A673 (cell line): ENCODE measurements around the gene DNAH8. TPM values are rescaled to one million over a fixed set of nuclear protein-coding genes. Genes with fewer than 3 reads are reported as not detected.

Experiments
- BruUV-seq: library from RNA; stranded (reverse); fragments of 400-500 nt; replicated peaks from 2 replicates; lab custom pipeline; 2021; lab: Mats Ljungman, UMichigan
- CTCF ChIA-PET: fragments of 300-600 bp; sonication (Branson Sonifier 250); formaldehyde crosslinking; loops from one replicate; lab custom pipeline; 2022; ENCODE audit warnings: antibody characterized with exemption; lab: Charles Lee
- POLR2A ChIA-PET: fragments of 300-600 bp; sonication (Branson Sonifier 250); formaldehyde crosslinking; loops from one replicate; lab custom pipeline; 2022; ENCODE audit warnings: antibody characterized with exemption; ENCODE audit not compliant: low non-redundant PET; lab: Charles Lee
- DNase-seq: peaks from one replicate; pipeline ENCODE4 v3.0.0-alpha.2; 2015; ENCODE audit warnings: low spot score
- H3K27ac ChIP-seq: fragments of 200-600 bp; sonication (generic); 2 replicates; pipeline ENCODE4 v1.5.1; 2016; ENCODE audit warnings: mixed run types, low read depth, mild to moderate bottlenecking, mixed read lengths, antibody characterized with exemption, low read length; ENCODE audit not compliant: poor library complexity, severe bottlenecking
- H3K27me3 ChIP-seq: fragments of 200-600 bp; sonication (generic); replicated peaks from 2 replicates; pipeline ENCODE4 v1.6.1; 2017; ENCODE audit warnings: mixed run types, low read depth, mild to moderate bottlenecking, mixed read lengths, antibody characterized with exemption, low read length; ENCODE audit not compliant: insufficient read depth, poor library complexity
- H3K36me3 ChIP-seq: fragments of 200-600 bp; sonication (generic); 2 replicates; pipeline ENCODE4 v1.6.1; 2016; ENCODE audit warnings: mixed run types, mild to moderate bottlenecking, mixed read lengths, antibody characterized with exemption, low read length; ENCODE audit not compliant: insufficient read depth, poor library complexity, severe bottlenecking
- H3K4me1 ChIP-seq: fragments of 200-600 bp; sonication (generic); 2 replicates; pipeline ENCODE4 v1.6.1; 2017; ENCODE audit warnings: mixed run types, mild to moderate bottlenecking, mixed read lengths, antibody characterized with exemption, low read length; ENCODE audit not compliant: insufficient read depth, poor library complexity, severe bottlenecking
- H3K4me3 ChIP-seq: fragments of 200-600 bp; sonication (generic); 2 replicates; pipeline ENCODE4 v1.5.1; 2016; ENCODE audit warnings: low read depth, mixed run types, mild to moderate bottlenecking, mixed read lengths, low read length; ENCODE audit not compliant: poor library complexity, severe bottlenecking
- H3K9me3 ChIP-seq: fragments of 200-600 bp; sonication (generic); 2 replicates; pipeline ENCODE4 v1.6.1; 2016; ENCODE audit warnings: mixed run types, low read depth, mild to moderate bottlenecking, mixed read lengths, antibody characterized with exemption, low read length; ENCODE audit not compliant: poor library complexity, severe bottlenecking
- EZH2 ChIP-seq: fragments of 200-600 bp; sonication (generic); IDR thresholded peaks from 2 replicates; pipeline ENCODE4 v1.6.1; 2017; ENCODE audit warnings: borderline replicate concordance, low read depth, mild to moderate bottlenecking, mixed read lengths, antibody characterized with exemption, low read length; ENCODE audit not compliant: poor library complexity, severe bottlenecking
- intact Hi-C: fragments of 100-400 bp; cut with micrococcal nuclease; formaldehyde crosslinking; loops from one replicate; pipeline ENCODE4 v1.10.0; 2022; ENCODE audit not compliant: unreplicated experiment
- total RNA-seq: library from RNA; stranded (reverse); gene quantifications from 2 replicates; pipeline ENCODE4 v1.2.3, GENCODE V29; 2021
- TF ChIP-seq, protein P1 (sequence below): fragments of 300-800, 200-600 bp; sonication (generic); conservative IDR thresholded peaks from 2 replicates; pipeline ENCODE4 v1.5.1; 2017; ENCODE audit warnings: low read depth, mild to moderate bottlenecking, antibody characterized with exemption, low read length, moderate library complexity, mixed read lengths

The DNAH8 gene
- total RNA-seq, 1 experiment from 2014 or later: not detected

DNA sequence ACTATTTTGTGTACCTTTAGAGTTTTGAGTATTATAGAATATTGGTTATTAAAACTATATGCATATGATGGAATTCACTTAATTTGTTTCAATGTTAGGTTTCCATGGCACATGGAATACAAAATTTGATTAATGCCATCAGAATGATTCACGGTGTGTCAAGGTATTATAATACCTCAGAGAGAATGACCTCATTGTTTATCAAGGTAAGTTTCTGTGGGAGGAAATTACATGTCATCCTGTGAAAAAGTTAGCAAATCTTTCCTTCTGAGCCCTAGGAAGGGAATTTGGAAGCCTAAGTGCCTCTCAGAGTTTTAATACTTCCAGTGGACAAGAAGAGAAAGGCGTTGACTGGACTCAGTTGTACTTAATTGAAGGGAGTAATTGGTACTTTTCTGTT is 40.8 kb downstream of the DNAH8 start:
- no TSS peak for BruUV-seq
- CTCF ChIA-PET: no interaction called here
- H3K36me3 ChIP-seq: no peaks in the 10 kb centered on the region
- no peaks in the 10 kb centered on the region for H3K9me3 ChIP-seq
- H3K27ac ChIP-seq: no peak overlapping the region
- POLR2A ChIA-PET: no interaction called here
- no peak overlapping the region for H3K4me3 ChIP-seq
- DNase-seq: no peak
- intact Hi-C loops: no loop called here
- TF ChIP-seq, protein P1, sequence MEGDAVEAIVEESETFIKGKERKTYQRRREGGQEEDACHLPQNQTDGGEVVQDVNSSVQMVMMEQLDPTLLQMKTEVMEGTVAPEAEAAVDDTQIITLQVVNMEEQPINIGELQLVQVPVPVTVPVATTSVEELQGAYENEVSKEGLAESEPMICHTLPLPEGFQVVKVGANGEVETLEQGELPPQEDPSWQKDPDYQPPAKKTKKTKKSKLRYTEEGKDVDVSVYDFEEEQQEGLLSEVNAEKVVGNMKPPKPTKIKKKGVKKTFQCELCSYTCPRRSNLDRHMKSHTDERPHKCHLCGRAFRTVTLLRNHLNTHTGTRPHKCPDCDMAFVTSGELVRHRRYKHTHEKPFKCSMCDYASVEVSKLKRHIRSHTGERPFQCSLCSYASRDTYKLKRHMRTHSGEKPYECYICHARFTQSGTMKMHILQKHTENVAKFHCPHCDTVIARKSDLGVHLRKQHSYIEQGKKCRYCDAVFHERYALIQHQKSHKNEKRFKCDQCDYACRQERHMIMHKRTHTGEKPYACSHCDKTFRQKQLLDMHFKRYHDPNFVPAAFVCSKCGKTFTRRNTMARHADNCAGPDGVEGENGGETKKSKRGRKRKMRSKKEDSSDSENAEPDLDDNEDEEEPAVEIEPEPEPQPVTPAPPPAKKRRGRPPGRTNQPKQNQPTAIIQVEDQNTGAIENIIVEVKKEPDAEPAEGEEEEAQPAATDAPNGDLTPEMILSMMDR: no peak
- no peak for TF ChIP-seq EZH2
- no peaks in the 10 kb centered on the region for H3K27me3 ChIP-seq
- no peaks in the 10 kb centered on the region for H3K4me1 ChIP-seq

DNA sequence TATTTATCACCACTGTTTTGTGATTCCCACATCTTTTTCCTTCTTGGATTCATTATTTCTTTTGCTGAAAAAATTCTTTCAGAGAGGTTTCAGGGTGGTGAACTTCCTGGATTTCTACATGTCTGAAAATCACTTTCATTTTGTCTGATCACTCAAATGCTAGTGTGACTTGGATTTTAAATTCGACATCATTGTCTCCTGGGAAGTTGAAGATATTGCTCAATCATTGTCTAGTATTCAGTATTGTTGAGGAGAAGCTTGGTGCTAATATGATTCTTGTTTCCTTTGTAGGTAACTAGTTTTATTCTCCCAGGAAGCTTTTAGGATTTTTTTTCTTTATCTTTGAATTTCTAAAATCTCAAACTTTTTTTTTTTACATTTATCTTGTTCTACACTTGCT is 45.0 kb downstream of the DNAH8 start:
- intact Hi-C loops: no loop called here
- POLR2A ChIA-PET: no interaction called here
- H3K9me3 ChIP-seq: no peaks in the 10 kb centered on the region
- no peaks in the 10 kb centered on the region for H3K4me1 ChIP-seq
- no peak overlapping the region for H3K4me3 ChIP-seq
- DNase-seq: no peak
- TF ChIP-seq EZH2: no peak
- TF ChIP-seq, protein P1: no peak
- H3K36me3 ChIP-seq: no peaks in the 10 kb centered on the region
- no peak overlapping the region for H3K27ac ChIP-seq
- BruUV-seq: no TSS peak
- peaks cover 4% of the 10 kb centered on the region for H3K27me3 ChIP-seq
- CTCF ChIA-PET: no interaction called here

- H3K27me3 ChIP-seq: peaks cover 4% of the 10 kb centered on the region
- no peaks in the 10 kb centered on the region for H3K36me3 ChIP-seq
- H3K27ac ChIP-seq: no peak overlapping the region
- DNase-seq: no peak
- POLR2A ChIA-PET: interaction anchor here (0.6 kb wide), 1 partner anchor 68 kb away, joined by 3 read pairs; no protein-coding TSS in a partner anchor
- H3K9me3 ChIP-seq: no peaks in the 10 kb centered on the region
- BruUV-seq: no TSS peak
- no peak overlapping the region for H3K4me3 ChIP-seq
- intact Hi-C loops: no loop called here
- no peaks in the 10 kb centered on the region for H3K4me1 ChIP-seq
- TF ChIP-seq, protein P1: no peak
- TF ChIP-seq EZH2: no peak
- CTCF ChIA-PET: no interaction called here
These were observed 47.7 kb downstream of the DNAH8 start for GRCh38 chr6:38762848-38763247.
